SK-N-SH (cell line): Measurements from ENCODE around the gene QRICH2. TPM values are rescaled to one million over a fixed set of nuclear protein-coding genes. Genes with fewer than 3 reads are reported as not detected.

Experiments used
- CTCF ChIA-PET: fragments of 300-600, 350-600 bp; formaldehyde crosslinking; extraction: SDS; loops from one replicate; lab custom pipeline; 2021; lab: Yijun Ruan, JAX
- POLR2A ChIA-PET: fragments of 350-600 bp; sonication (Branson Sonifier 250); formaldehyde crosslinking; extraction: SDS; loops from one replicate; lab custom pipeline; 2020; ENCODE audit warnings: antibody characterized with exemption, inconsistent platforms; lab: Yijun Ruan, JAX
- DNase-seq: peaks from one replicate; pipeline ENCODE4 v3.0.0; 2012
- H2AFZ ChIP-seq: fragments of 200-600 bp; sonication (generic); 2 replicates; pipeline ENCODE4 v1.8.1; 2016; ENCODE audit warnings: antibody characterized with exemption, mild to moderate bottlenecking, low read depth
- H3F3A ChIP-seq: fragments of 200-600 bp; sonication (generic); replicated peaks from 2 replicates; pipeline ENCODE3; 2016; ENCODE audit warnings: antibody characterized with exemption, mild to moderate bottlenecking; ENCODE audit not compliant: insufficient read depth
- H3K27ac ChIP-seq, 2 experiments: fragments of 200-500 bp in 1 of 2; fragments of 200-600 bp in 1 of 2; sonication (Bioruptor generic) in 1 of 2; sonication (generic), shearing (Covaris generic) in 1 of 2; 2 replicates each; pipeline versions ENCODE4 v1.5.1 to v1.6.1; 2014 to 2016; ENCODE audit warnings: low read depth in 2 of 2, inconsistent platforms in 1 of 2, low read length in 1 of 2, mild to moderate bottlenecking in 1 of 2, mixed read lengths in 1 of 2
- H3K27me3 ChIP-seq: fragments of 200-600 bp; sonication (generic), shearing (Covaris generic); 2 replicates; pipeline ENCODE4 v1.6.1; 2016; ENCODE audit warnings: mixed run types; ENCODE audit not compliant: insufficient read depth
- H3K36me3 ChIP-seq, 2 experiments: fragments of 200-500 bp in 1 of 2; fragments of 200-600 bp in 1 of 2; sonication (Bioruptor generic) in 1 of 2; sonication (generic) in 1 of 2; replicated peaks in 1 of 2; 2 replicates each; pipeline versions ENCODE3 to v1.5.1; 2014 to 2016; ENCODE audit warnings: low read length in 1 of 2, mild to moderate bottlenecking in 1 of 2; ENCODE audit not compliant: insufficient read depth in 2 of 2, control insufficient read depth in 1 of 2
- H3K4me1 ChIP-seq, 2 experiments: fragments of 200-500 bp in 1 of 2; fragments of 200-600 bp in 1 of 2; sonication (Bioruptor generic) in 1 of 2; sonication (generic), shearing (Covaris generic) in 1 of 2; 2 replicates each; pipeline versions ENCODE4 v1.5.1 to v1.6.1; 2014 to 2016; ENCODE audit warnings: low read depth in 1 of 2, low read length in 1 of 2, mixed run types in 1 of 2; ENCODE audit not compliant: insufficient read depth in 2 of 2, control insufficient read depth in 1 of 2
- H3K4me2 ChIP-seq: fragments of 200-600 bp; sonication (generic), shearing (Covaris generic); 2 replicates; pipeline ENCODE4 v1.6.1; 2017; ENCODE audit warnings: mixed run types
- H3K4me3 ChIP-seq, 2 experiments: fragments of 200-500 bp in 1 of 2; fragments of 200-600 bp in 1 of 2; sonication (Bioruptor generic) in 1 of 2; sonication (generic), shearing (Covaris generic) in 1 of 2; 2 replicates each; pipeline versions ENCODE4 v1.5.1 to v1.8.1; 2014 to 2016; ENCODE audit warnings: low read depth in 2 of 2, inconsistent platforms in 1 of 2, low read length in 1 of 2, mild to moderate bottlenecking in 1 of 2, mixed read lengths in 1 of 2, moderate library complexity in 1 of 2
- H3K79me2 ChIP-seq: fragments of 200-600 bp; sonication (generic); 2 replicates; pipeline ENCODE4 v1.8.1; 2017; ENCODE audit warnings: mild to moderate bottlenecking; ENCODE audit not compliant: insufficient read depth
- H3K9ac ChIP-seq: fragments of 200-600 bp; sonication (generic); 2 replicates; pipeline ENCODE4 v1.6.1; 2017; ENCODE audit warnings: mixed run types
- H3K9me2 ChIP-seq: fragments of 200-600 bp; sonication (generic); 2 replicates; pipeline ENCODE4 v1.6.1; 2017; ENCODE audit warnings: mixed run types
- H3K9me3 ChIP-seq: fragments of 200-600 bp; sonication (generic); 2 replicates; pipeline ENCODE4 v1.6.1; 2017; ENCODE audit warnings: mixed run types, mild to moderate bottlenecking, moderate library complexity
- H4K20me1 ChIP-seq: fragments of 200-600 bp; sonication (generic); 2 replicates; pipeline ENCODE4 v1.6.1; 2017; ENCODE audit warnings: mild to moderate bottlenecking, mixed run types; ENCODE audit not compliant: insufficient read depth
- CHD2 ChIP-seq: fragments of 150-350 bp; IDR thresholded peaks from 2 replicates; pipeline ENCODE4 v1.6.1; 2018; ENCODE audit warnings: low read length; ENCODE audit not compliant: partially characterized antibody
- EZH2phosphoT487 ChIP-seq: fragments of 200-600 bp; sonication (generic); IDR thresholded peaks from 2 replicates; pipeline ENCODE4 v1.6.1; 2017; ENCODE audit warnings: low read depth, mixed run types, mild to moderate bottlenecking, antibody characterized with exemption, moderate library complexity, borderline replicate concordance
- GABPA ChIP-seq: IDR thresholded peaks from 2 replicates; pipeline ENCODE4 v1.4.0; 2012; ENCODE audit warnings: low read depth, mild to moderate bottlenecking
- MEF2A ChIP-seq: IDR thresholded peaks from 2 replicates; pipeline ENCODE4 v1.4.0; 2012; ENCODE audit warnings: low read depth, borderline replicate concordance
- MXI1 ChIP-seq: IDR thresholded peaks from 2 replicates; pipeline ENCODE4 v1.6.1; 2012; ENCODE audit warnings: mild to moderate bottlenecking, low read depth, low read length, improper control_type of control experiment
- NFIC ChIP-seq: IDR thresholded peaks from 2 replicates; pipeline ENCODE4 v1.4.0; 2012; ENCODE audit warnings: borderline replicate concordance
- POLR2AphosphoS5 ChIP-seq: IDR thresholded peaks from 2 replicates; pipeline ENCODE4 v1.6.1; 2012; ENCODE audit warnings: low read depth, low read length
- RAD21 ChIP-seq: IDR thresholded peaks from 2 replicates; pipeline ENCODE4 v1.6.1; 2012; ENCODE audit warnings: mild to moderate bottlenecking, low read length
- RCOR1 ChIP-seq: fragments of 150-350 bp; IDR thresholded peaks from 2 replicates; pipeline ENCODE4 v1.6.1; 2017; ENCODE audit warnings: antibody characterized with exemption, low read length
- REST ChIP-seq: IDR thresholded peaks from 2 replicates; pipeline ENCODE4 v1.6.1; 2012; ENCODE audit warnings: mild to moderate bottlenecking, low read depth, low read length, moderate library complexity
- SIN3A ChIP-seq: IDR thresholded peaks from 2 replicates; pipeline ENCODE4 v1.6.1; 2012; ENCODE audit warnings: low read depth, mild to moderate bottlenecking, low read length, moderate library complexity, borderline replicate concordance
- SMC3 ChIP-seq: IDR thresholded peaks from 2 replicates; pipeline ENCODE4 v1.6.1; 2012; ENCODE audit warnings: low read depth, low read length, improper control_type of control experiment
- TCF12 ChIP-seq: IDR thresholded peaks from 2 replicates; pipeline ENCODE4 v1.4.0; 2012
- USF1 ChIP-seq: IDR thresholded peaks from 2 replicates; pipeline ENCODE4 v1.4.0; 2012; ENCODE audit warnings: low read depth, borderline replicate concordance
- USF2 ChIP-seq: fragments of 150-350 bp; IDR thresholded peaks from 2 replicates; pipeline ENCODE4 v1.6.1; 2017; ENCODE audit warnings: antibody characterized with exemption, low read length, low read depth, borderline replicate concordance
- ZBTB33 ChIP-seq: IDR thresholded peaks from 2 replicates; pipeline ENCODE4 v1.4.0; 2012; ENCODE audit warnings: low read depth, borderline replicate concordance
- WGBS: methylation state at CpG from one replicate; pipeline ENCODE4 v1.1.6; 2017; ENCODE audit warnings: low lambda C conversion rate; 5-methylcytosine and 5-hydroxymethylcytosine counted together
- polyA plus RNA-seq, 3 experiments: library from polyadenylated mRNA; depleted of rRNA; stranded (reverse); fragments of >200 nt; gene quantifications; 2 replicates each; pipeline ENCODE4 v1.2.3, GENCODE V29; 2012

QRICH2 gene
- polyA plus RNA-seq, 1 of the 3 experiments (the other 2 are of a cell fraction) = 6.2 TPM

GRCh38 chr17:76262732-76263344 is 45.2 kb downstream of the QRICH2 start:
- no peaks in the 10 kb centered on the region for H3K27me3 ChIP-seq
- TF ChIP-seq RCOR1 (no peak), USF2 (no peak), CHD2 (no peak), ZBTB33 (no peak), MEF2A (no peak), POLR2AphosphoS5 (no peak), TCF12 (no peak), SMC3 (no peak), MXI1 (no peak)
- H2AFZ ChIP-seq = peak overlapping the region; percentile 96
- H4K20me1 ChIP-seq = no peaks in the 10 kb centered on the region
- DNase-seq = no peak
- no peak overlapping the region for H3K4me3 ChIP-seq
- H3K79me2 ChIP-seq = peaks cover 23% of the 10 kb centered on the region
- H3F3A ChIP-seq = peaks cover 18% of the 10 kb centered on the region
- no peak overlapping the region for H3K4me2 ChIP-seq
- no peaks in the 10 kb centered on the region for H3K9me3 ChIP-seq
- peaks cover 0 to 4% of the 10 kb centered on the region in 2 experiments for H3K36me3 ChIP-seq
- ChIA-PET CTCF (interaction anchor here (0.6 to 8.1 kb wide), 12 partner anchors 8 to 503 kb away, joined by 3 to 86 read pairs (median 4); partner anchors contain the start of gene WBP2), POLR2A (interaction anchor here (1.2 kb wide), 1 partner anchor 90 kb away, joined by 5 read pairs; no protein-coding TSS in a partner anchor)
- peak overlapping the region in 1 of 2 experiments; percentile 22; a peak in 1 of 4 replicates for H3K27ac ChIP-seq
- no peak overlapping the region for H3K9ac ChIP-seq
- 94% methylated on average over 9 of the region's 9 CpGs for WGBS
- peaks cover 11 to 14% of the 10 kb centered on the region in 2 experiments; a peak in 3 of 4 replicates for H3K4me1 ChIP-seq
- no peaks in the 10 kb centered on the region for H3K9me2 ChIP-seq

GRCh38 chr17:76261421-76262215 is 46.5 kb downstream of the QRICH2 start:
- Histone ChIP-seq H3K79me2 (peaks cover 11% of the 10 kb centered on the region), H3K9ac (no peak overlapping the region), H4K20me1 (no peaks in the 10 kb centered on the region), H3K9me3 (no peaks in the 10 kb centered on the region), H2AFZ (peak overlapping the region; percentile 96; the same call in 1 of the 2 replicates), H3K4me2 (no peak overlapping the region), H3K4me3 (no peak overlapping the region), H3K4me1 (peaks cover under 1 to 7% of the 10 kb centered on the region in 2 experiments; a peak in 3 of 4 replicates), H3K9me2 (no peaks in the 10 kb centered on the region), H3K36me3 (no peaks in the 10 kb centered on the region), H3K27me3 (no peaks in the 10 kb centered on the region), H3F3A (peaks cover 18% of the 10 kb centered on the region), H3K27ac (peak overlapping the region in 1 of 2 experiments; percentile 22; a peak in 1 of 4 replicates)
- POLR2A ChIA-PET = no interaction called here
- DNase-seq = no peak
- no peak for TF ChIP-seq SIN3A
- no peak for TF ChIP-seq USF2
- no peak for TF ChIP-seq MEF2A
- no peak for TF ChIP-seq USF1
- TF ChIP-seq REST = no peak
- no peak for TF ChIP-seq RAD21
- no peak for TF ChIP-seq NFIC
- no peak for TF ChIP-seq EZH2phosphoT487
- TF ChIP-seq CHD2 = no peak
- no peak for TF ChIP-seq GABPA
- 94% methylated on average over 23 of the region's 23 CpGs for WGBS
- CTCF ChIA-PET = interaction anchor here (0.8 to 8.1 kb wide), 7 partner anchors 16 to 406 kb away, joined by 3 to 86 read pairs (median 7); partner anchors contain the start of gene WBP2
